DND-41 (cell line): ENCODE data around the gene C2CD3.

ENCODE experiments used
- EZH2 ChIP-seq: IDR thresholded peaks from 3 replicates; pipeline ENCODE4 v1.6.1; 2012; ENCODE audit warnings: borderline replicate concordance, low read depth, mild to moderate bottlenecking, moderate library complexity, low read length, inconsistent platforms; ENCODE audit not compliant: severe bottlenecking
- TF ChIP-seq, protein P1 (sequence below): IDR thresholded peaks from 2 replicates; pipeline ENCODE4 v1.5.1; 2012; ENCODE audit warnings: borderline replicate concordance, low read length, moderate library complexity, mild to moderate bottlenecking; ENCODE audit not compliant: poor library complexity, severe bottlenecking; ENCODE audit errors: extremely low read depth

DNA sequence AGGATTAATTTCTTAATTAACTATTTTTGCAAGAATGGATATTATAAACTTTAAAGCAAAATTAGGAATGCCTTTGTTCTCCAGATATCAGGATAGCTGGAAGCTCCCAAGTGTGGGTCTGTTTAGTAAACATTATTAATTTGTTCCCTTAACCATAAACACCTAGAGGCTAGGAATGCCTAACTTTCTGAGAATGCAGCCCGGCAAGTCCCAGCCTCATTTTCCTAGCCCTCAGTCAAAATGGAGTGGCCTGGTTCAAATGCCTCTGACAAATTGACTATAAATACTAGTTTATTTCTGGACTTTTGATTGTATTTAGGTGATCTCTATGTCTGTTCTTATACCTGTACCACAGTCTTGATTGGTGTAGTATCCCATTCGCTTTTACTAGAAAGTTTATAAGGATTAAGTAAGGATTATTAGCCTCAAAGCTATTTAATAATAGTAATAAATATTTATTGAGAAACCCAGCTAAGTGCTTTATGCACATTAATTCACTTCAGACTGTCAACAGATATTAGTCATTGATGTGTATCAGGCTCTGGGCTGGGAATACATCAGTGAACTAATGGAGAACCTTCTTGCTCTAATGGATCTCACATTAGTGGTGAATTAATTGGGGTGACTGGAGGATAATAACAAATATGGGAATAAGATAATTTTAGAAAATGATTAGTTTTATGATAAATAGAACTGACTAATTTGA lies 26.1 kb upstream of the C2CD3 start:
- TF ChIP-seq, protein P1, sequence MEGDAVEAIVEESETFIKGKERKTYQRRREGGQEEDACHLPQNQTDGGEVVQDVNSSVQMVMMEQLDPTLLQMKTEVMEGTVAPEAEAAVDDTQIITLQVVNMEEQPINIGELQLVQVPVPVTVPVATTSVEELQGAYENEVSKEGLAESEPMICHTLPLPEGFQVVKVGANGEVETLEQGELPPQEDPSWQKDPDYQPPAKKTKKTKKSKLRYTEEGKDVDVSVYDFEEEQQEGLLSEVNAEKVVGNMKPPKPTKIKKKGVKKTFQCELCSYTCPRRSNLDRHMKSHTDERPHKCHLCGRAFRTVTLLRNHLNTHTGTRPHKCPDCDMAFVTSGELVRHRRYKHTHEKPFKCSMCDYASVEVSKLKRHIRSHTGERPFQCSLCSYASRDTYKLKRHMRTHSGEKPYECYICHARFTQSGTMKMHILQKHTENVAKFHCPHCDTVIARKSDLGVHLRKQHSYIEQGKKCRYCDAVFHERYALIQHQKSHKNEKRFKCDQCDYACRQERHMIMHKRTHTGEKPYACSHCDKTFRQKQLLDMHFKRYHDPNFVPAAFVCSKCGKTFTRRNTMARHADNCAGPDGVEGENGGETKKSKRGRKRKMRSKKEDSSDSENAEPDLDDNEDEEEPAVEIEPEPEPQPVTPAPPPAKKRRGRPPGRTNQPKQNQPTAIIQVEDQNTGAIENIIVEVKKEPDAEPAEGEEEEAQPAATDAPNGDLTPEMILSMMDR: no peak
- TF ChIP-seq EZH2: no peak
